ENCODE measurements around the gene AMH. TPM values are rescaled to one million over a fixed set of nuclear protein-coding genes. Genes with fewer than 3 reads are reported as not detected.

Gene AMH
- total and polyA plus RNA-seq, 12 donors, result 0.36 to 4.6 (median 1.1) TPM; not detected in 4

- Histone ChIP-seq H3K27ac (no peak within 1 kb of the TSS), H3K36me3 (replicated peaks in 1 of 2) (no peaks in the 10 kb centered on the region), H3K4me1 (replicated peaks in 1 of 2) (peaks cover 0 to 20% of the 10 kb centered on the region in 2 donors), H3K27me3 (peaks cover 29% of the 10 kb centered on the region), H3K4me3 (no peak within 1 kb of the TSS), H3K9me3 (replicated peaks in 1 of 3) (no peaks in the 10 kb centered on the region)
- no peak for DNase-seq
- TF ChIP-seq CTCF (IDR thresholded peaks at IDR 0.05) (no peak), POLR2A (IDR thresholded peaks at IDR 0.05) (no peak)
- 69 to 82% (median 72%) methylated on average over 12 to 24 of the region's 24 CpGs for WGBS, 4 donors
- intact Hi-C loops (cut with DNase I), result no loop called here
Measured at GRCh38 chr19:2255982-2256685, 7.0 kb downstream of the AMH start, which contains the start of gene JSRP1. Gene JSRP1, minus strand, starts transcription at chr19:2256417. Its CDS starts 1,103 bp downstream, at chr19:2255314.

- DNase-seq, result no peak
- Histone ChIP-seq H3K27ac (no peak overlapping the region), H3K27me3 (no peaks in the 10 kb centered on the region), H3K9me3 (replicated peaks in 1 of 3) (no peaks in the 10 kb centered on the region), H3K36me3 (replicated peaks in 1 of 2) (no peaks in the 10 kb centered on the region), H3K4me3 (no peak overlapping the region), H3K4me1 (replicated peaks in 1 of 2) (no peaks in the 10 kb centered on the region)
- intact Hi-C loops (cut with DNase I), result no loop called here
- 87 to 95% (median 91%) methylated on average over 5 of the region's 5 CpGs for WGBS, 4 donors
- no peak for TF ChIP-seq POLR2A (IDR thresholded peaks at IDR 0.05)
- no peak for TF ChIP-seq CTCF (IDR thresholded peaks at IDR 0.05)
Measured at GRCh38 chr19:2259336-2259735, 10.2 kb downstream of the AMH start.

GRCh38 chr19:2260341-2260805 lies 11.2 kb downstream of the AMH start:
- H3K27ac ChIP-seq, result no peak overlapping the region
- no peaks in the 10 kb centered on the region for H3K4me1 ChIP-seq (replicated peaks in 1 of 2)
- WGBS, 4 donors, result 79 to 89% (median 84%) methylated on average over 11 of the region's 11 CpGs
- no peaks in the 10 kb centered on the region for H3K27me3 ChIP-seq
- TF ChIP-seq POLR2A (IDR thresholded peaks at IDR 0.05) (no peak), CTCF (IDR thresholded peaks at IDR 0.05) (no peak)
- intact Hi-C loops (cut with DNase I), result no loop called here
- no peak overlapping the region for H3K4me3 ChIP-seq
- no peak for DNase-seq
- H3K9me3 ChIP-seq (replicated peaks in 1 of 3), result no peaks in the 10 kb centered on the region
- H3K36me3 ChIP-seq (replicated peaks in 1 of 2), result no peaks in the 10 kb centered on the region

GRCh38 chr19:2261438-2262172 lies 12.5 kb downstream of the AMH start:
- WGBS, 4 donors, result 0 to 67% (median 58%) methylated on average over 2 to 7 of the region's 7 CpGs
- Histone ChIP-seq H3K4me3 (no peak overlapping the region), H3K4me1 (replicated peaks in 1 of 2) (peaks cover 0 to 4% of the 10 kb centered on the region in 2 donors), H3K27me3 (no peaks in the 10 kb centered on the region), H3K27ac (no peak overlapping the region), H3K36me3 (replicated peaks in 1 of 2) (no peaks in the 10 kb centered on the region), H3K9me3 (replicated peaks in 1 of 3) (no peaks in the 10 kb centered on the region)
- peak in 4 of 7 donors; percentile 50 to 67 (median 60) for DNase-seq
- no peak for TF ChIP-seq POLR2A (IDR thresholded peaks at IDR 0.05)
- TF ChIP-seq CTCF (IDR thresholded peaks at IDR 0.05), result peak; percentile 29 to 64 (median 50)
- intact Hi-C loops (cut with DNase I), result no loop called here

All from adrenal gland (tissue), 12 donors.